Endodermal cell (in vitro differentiated cells): ENCODE data around the gene AIG1. TPM values are rescaled to one million over a fixed set of nuclear protein-coding genes. Genes with fewer than 3 reads are reported as not detected.
"Not testable (repeated sequence)": the region's sequence is repeated elsewhere in the genome, so short reads cannot be mapped to it uniquely, and the experiment has no call there.

Source experiments
- DNase-seq: peaks from one replicate; pipeline ENCODE4 v3.0.0-alpha.2; 2017
- H3K27ac ChIP-seq: 2 replicates; pipeline ENCODE4 v1.5.1; 2013; ENCODE audit warnings: mild to moderate bottlenecking, low read depth, low read length, moderate library complexity
- H3K27me3 ChIP-seq: 2 replicates; pipeline ENCODE4 v1.6.1; 2013; ENCODE audit warnings: mild to moderate bottlenecking, low read length, moderate library complexity; ENCODE audit not compliant: insufficient read depth, control insufficient read depth, poor library complexity, severe bottlenecking
- H3K36me3 ChIP-seq: 2 replicates; pipeline ENCODE4 v1.7.0; 2013; ENCODE audit warnings: mild to moderate bottlenecking, low read length, moderate library complexity; ENCODE audit not compliant: control insufficient read depth, insufficient read depth
- H3K4me1 ChIP-seq: one replicate; pipeline ENCODE4 v1.7.0; 2013; ENCODE audit warnings: low read length; ENCODE audit not compliant: control insufficient read depth, insufficient read depth
- H3K4me3 ChIP-seq: 2 replicates; pipeline ENCODE4 v1.5.1; 2013; ENCODE audit warnings: mild to moderate bottlenecking, low read length, moderate library complexity
- H3K9ac ChIP-seq: 2 replicates; pipeline ENCODE4 v1.6.1; 2013; ENCODE audit warnings: mild to moderate bottlenecking, low read length, moderate library complexity; ENCODE audit not compliant: poor library complexity, severe bottlenecking; ENCODE audit errors: extremely low read depth
- H3K9me3 ChIP-seq: 2 replicates; pipeline ENCODE4 v1.6.1; 2013; ENCODE audit warnings: mild to moderate bottlenecking, low read length, moderate library complexity; ENCODE audit not compliant: control insufficient read depth
- H3K27ac Mint-ChIP-seq: 2 replicates; pipeline ENCODE4 v1.8.0; 2020; ENCODE audit warnings: mixed read lengths
- H3K27me3 Mint-ChIP-seq: 2 replicates; pipeline ENCODE4 v1.8.0; 2021; ENCODE audit warnings: mild to moderate bottlenecking, mixed read lengths; ENCODE audit not compliant: insufficient read depth
- H3K36me3 Mint-ChIP-seq: 2 replicates; pipeline ENCODE4 v1.8.0; 2020; ENCODE audit warnings: low read depth, mixed read lengths
- H3K4me1 Mint-ChIP-seq: 2 replicates; pipeline ENCODE4 v1.8.0; 2020; ENCODE audit warnings: mixed read lengths
- H3K4me3 Mint-ChIP-seq: 2 replicates; pipeline ENCODE4 v1.8.0; 2020; ENCODE audit warnings: mild to moderate bottlenecking, moderate library complexity, mixed read lengths
- H3K9me3 Mint-ChIP-seq: 2 replicates; pipeline ENCODE4 v1.8.0; 2020; ENCODE audit warnings: mild to moderate bottlenecking, mixed read lengths
- CTCF ChIP-seq: fragments of 200-600 bp; sonication (generic); conservative IDR thresholded peaks from 2 replicates; pipeline ENCODE4 v1.5.0; 2021; ENCODE audit warnings: antibody characterized with exemption, mild to moderate bottlenecking
- WGBS, 2 experiments: methylation state at CpG; one replicate each; pipeline versions ENCODE4 v1.1.5 to v1.1.7; 2013; ENCODE audit warnings: missing lambda C conversion rate in 2 of 2, mixed read lengths in 1 of 2; ENCODE audit not compliant: insufficient coverage in 1 of 2, insufficient read length in 1 of 2; 5-methylcytosine and 5-hydroxymethylcytosine counted together
- total RNA-seq, 2 donors: library from RNA; stranded (reverse); fragmentation: NEBNext Ultra II Directional in 1 of 2; extraction: Animal tissue kit (Norgen Biotek cat#: 25700) in 1 of 2; gene quantifications; 2 replicates in 1 of 2; 3 replicates in 1 of 2; pipeline ENCODE4 v1.2.1, GENCODE V29; 2021

The AIG1 gene
- total RNA-seq, 2 donors from 2014 or later = 23.0 to 25.2 TPM

- H3K36me3 Mint-ChIP-seq = no peaks in the 10 kb centered on the region
These were observed 41.7 kb upstream of the AIG1 start for GRCh38 chr6:143018955-143019354.

DNA sequence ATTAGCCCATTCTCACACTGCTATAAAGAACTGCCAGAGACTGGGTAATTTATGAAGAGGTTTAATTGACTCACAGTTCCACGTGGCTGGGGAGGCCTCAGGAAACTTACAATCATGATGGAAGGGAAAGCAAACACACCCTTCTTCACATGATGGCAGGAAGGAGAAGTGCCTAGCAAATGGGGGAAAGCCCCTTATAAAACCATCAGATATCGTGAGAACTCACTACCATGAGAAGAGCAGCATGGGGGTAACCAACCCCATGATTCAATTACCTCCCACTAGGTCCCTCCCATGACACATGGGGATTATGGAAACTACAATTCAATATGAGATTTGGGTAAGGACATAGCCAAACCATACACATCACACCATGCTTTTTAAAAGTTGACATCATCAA is 39.8 kb upstream of the AIG1 start:
- H3K27ac Mint-ChIP-seq, DNase-seq, H3K36me3 ChIP-seq, H3K4me1 ChIP-seq, H3K9me3 Mint-ChIP-seq, H3K9ac ChIP-seq, H3K27me3 Mint-ChIP-seq, H3K4me1 Mint-ChIP-seq, H3K27me3 ChIP-seq, H3K4me3 Mint-ChIP-seq, H3K27ac ChIP-seq, H3K36me3 Mint-ChIP-seq, H3K9me3 ChIP-seq, H3K4me3 ChIP-seq: not testable (repeated sequence)
- 94% methylated on average over 2 of the region's 2 CpGs; no CpG with 5 or more reads in 1 of the 2 experiments for WGBS, 2 experiments

More at GRCh38 chr6:143018955-143019354, 41.7 kb upstream of the AIG1 start:
- DNase-seq = no peak
- TF ChIP-seq CTCF = no peak
- no peaks in the 10 kb centered on the region for H3K27me3 Mint-ChIP-seq
- H3K4me3 Mint-ChIP-seq = no peak overlapping the region
- H3K27me3 ChIP-seq = no peaks in the 10 kb centered on the region
- no peaks in the 10 kb centered on the region for H3K4me1 Mint-ChIP-seq
- no peaks in the 10 kb centered on the region for H3K9me3 Mint-ChIP-seq
- WGBS, 2 experiments = 80 to 87% methylated on average over 1 to 5 of the region's 5 CpGs
- no peak overlapping the region for H3K4me3 ChIP-seq
- no peak overlapping the region for H3K27ac Mint-ChIP-seq
- no peak overlapping the region for H3K27ac ChIP-seq
- H3K4me1 ChIP-seq = no peaks in the 10 kb centered on the region
- no peaks in the 10 kb centered on the region for H3K36me3 ChIP-seq
- no peak overlapping the region for H3K9ac ChIP-seq
- H3K9me3 ChIP-seq = no peaks in the 10 kb centered on the region

GRCh38 chr6:143021543-143021942 is 39.1 kb upstream of the AIG1 start:
- Histone ChIP-seq H3K9ac (no peak overlapping the region), H3K4me1 (no peaks in the 10 kb centered on the region), H3K27ac (no peak overlapping the region), H3K36me3 (no peaks in the 10 kb centered on the region), H3K27me3 (no peaks in the 10 kb centered on the region), H3K4me3 (no peak overlapping the region), H3K9me3 (no peaks in the 10 kb centered on the region)
- Mint-ChIP-seq H3K27ac (no peak overlapping the region), H3K36me3 (no peaks in the 10 kb centered on the region), H3K9me3 (no peaks in the 10 kb centered on the region), H3K27me3 (no peaks in the 10 kb centered on the region), H3K4me1 (no peaks in the 10 kb centered on the region), H3K4me3 (no peak overlapping the region)
- DNase-seq = no peak
- WGBS, 2 experiments = 93 to 98% methylated on average over 6 of the region's 6 CpGs
- TF ChIP-seq CTCF = no peak

DNA sequence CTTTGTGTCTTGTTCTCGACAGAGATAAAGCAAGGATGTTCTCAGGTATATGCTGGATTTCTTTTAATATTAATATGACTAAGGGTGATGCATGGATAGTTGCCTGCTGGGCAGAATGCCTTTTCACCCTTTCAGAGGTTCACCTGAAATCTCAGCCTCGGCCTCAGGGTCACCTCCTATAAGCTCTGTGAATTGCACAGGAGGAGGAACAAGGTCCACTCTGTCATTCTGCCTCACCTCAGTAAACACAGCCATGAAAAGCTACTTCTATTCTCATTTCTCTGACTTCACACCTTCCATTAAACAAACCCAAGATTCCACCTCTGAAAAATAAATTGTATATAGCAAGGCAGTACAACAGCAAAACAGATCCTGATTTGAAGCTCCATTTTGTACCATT is 38.1 kb upstream of the AIG1 start:
- Mint-ChIP-seq H3K27ac (no peak overlapping the region), H3K36me3 (no peaks in the 10 kb centered on the region), H3K4me3 (no peak overlapping the region), H3K9me3 (no peaks in the 10 kb centered on the region), H3K27me3 (no peaks in the 10 kb centered on the region), H3K4me1 (no peaks in the 10 kb centered on the region)
- TF ChIP-seq CTCF = no peak
- DNase-seq = no peak
- Histone ChIP-seq H3K4me3 (no peak overlapping the region), H3K9ac (no peak overlapping the region), H3K9me3 (no peaks in the 10 kb centered on the region), H3K4me1 (no peaks in the 10 kb centered on the region), H3K27me3 (no peaks in the 10 kb centered on the region), H3K36me3 (no peaks in the 10 kb centered on the region), H3K27ac (no peak overlapping the region)
- WGBS, 2 experiments = 99 to 100% methylated on average over 1 to 2 of the region's 2 CpGs
